Measurements from ENCODE around the gene TIAL1. TPM values are rescaled to one million over a fixed set of nuclear protein-coding genes. Genes with fewer than 3 reads are reported as not detected.

TIAL1 gene
- total and polyA plus RNA-seq, 2 of the 13 experiments (the other 11 are each of a cell fraction or from before 2014, with no cell fraction given) = 31.5 to 148 TPM

GRCh38 chr10:119526149-119526548, 70.6 kb downstream of the TIAL1 start:
- ATAC-seq = no peak
- H3K79me2 ChIP-seq (ENCODE audit: insufficient read depth, low read length) = no peaks in the 10 kb centered on the region
- BruUV-seq (replicated peaks) = no TSS peak
- in situ Hi-C loops (cut with HindIII; ENCODE audit: extremely low pct_ligation_motif_present, low pct_unique_long_range_greater_than_20kb) = loop anchor here (25.0 kb wide), 1 partner anchor 339 kb away; the partner anchor contains the start of gene PRDX3
- H3K9me3 ChIP-seq (ENCODE audit: low read length) = no peaks in the 10 kb centered on the region
- 68% methylated on average over 1 of the region's 1 CpG for WGBS (ENCODE audit: low lambda C conversion rate)
- H4K20me1 ChIP-seq (ENCODE audit: insufficient read depth, low read length) = no peaks in the 10 kb centered on the region
- no peaks in the 10 kb centered on the region for H3K27me3 ChIP-seq (ENCODE audit: control insufficient read depth in 1 of 2, insufficient read depth in 2 of 2, low read length in 2 of 2)
- no peak overlapping the region for H3K27ac ChIP-seq (ENCODE audit: extremely low read length, insufficient read depth, low read length)
- H3K4me3 ChIP-seq (replicated peaks in 1 of 3; ENCODE audit: insufficient read depth in 1 of 3, low read depth in 2 of 3, low read length in 3 of 3) = no peak overlapping the region
- no peak overlapping the region for H2AFZ ChIP-seq (ENCODE audit: low read length)
- no peak overlapping the region for H3K9ac ChIP-seq (ENCODE audit: insufficient read depth, low read depth, low read length)
- H3K4me1 ChIP-seq (ENCODE audit: insufficient read depth, low read length) = peaks cover 34% of the 10 kb centered on the region
- ChIA-PET POLR2A (no interaction called here), CTCF (ENCODE audit: low intra/inter-chr PET ratio, low total read pairs) (no interaction called here)
- TF ChIP-seq ZNF136 (CRISPR knock-in tag; IDR thresholded peaks at IDR 0.05; ENCODE audit: low read depth) = no peak
- TF ChIP-seq ATRX (CRISPR knock-in tag; IDR thresholded peaks at IDR 0.05; ENCODE audit: borderline replicate concordance) = no peak
- no peak for TF ChIP-seq TOPORS (CRISPR knock-in tag; IDR thresholded peaks at IDR 0.05)
- TF ChIP-seq ETS1 (CRISPR knock-in tag; IDR thresholded peaks at IDR 0.05) = no peak
- TF ChIP-seq PRDM10 (CRISPR knock-in tag; IDR thresholded peaks at IDR 0.05; ENCODE audit: low read depth) = no peak
- no peak for TF ChIP-seq CENPT (CRISPR knock-in tag; IDR thresholded peaks at IDR 0.05; ENCODE audit: low read depth)
- no peak for FAIRE-seq
- DNase-seq (ENCODE audit: low spot score) = no peak
- intact Hi-C loops (cut with micrococcal nuclease; ENCODE audit: unreplicated experiment) = no loop called here
- no peaks in the 10 kb centered on the region for H3K36me3 ChIP-seq (replicated peaks in 1 of 2; ENCODE audit: control insufficient read depth in 1 of 2, insufficient read depth in 2 of 2, low read length in 2 of 2)
- no peak overlapping the region for H3K4me2 ChIP-seq (ENCODE audit: low read depth, low read length)

All from HepG2 (cell line).